Heart left ventricle (tissue), 16 donors: Measurements from ENCODE around the gene DHX32. TPM values are rescaled to one million over a fixed set of nuclear protein-coding genes. Genes with fewer than 3 reads are reported as not detected.

ENCODE experiments used
- ATAC-seq, 4 donors: fragments of 200-7000 bp; cut with Tn5 transposase; one replicate each; pipeline ENCODE4 v1.9.1; 2020 to 2022; ENCODE audit warnings: moderate library complexity in 4 of 4, mild to moderate bottlenecking in 3 of 4, moderate number of reproducible peaks in 1 of 4
- DNase-seq, 5 donors: peaks; one replicate each; pipeline ENCODE4 v3.0.0-alpha.2; 2020
- H3K27ac ChIP-seq, 12 donors: fragments of 200-600 bp; sonication (generic) in 4 of 12; one replicate each; pipeline versions ENCODE4 v1.5.0 to v1.8.0; 2016 to 2022; ENCODE audit warnings: mild to moderate bottlenecking in 2 of 12
- H3K27me3 ChIP-seq, 9 donors: fragments of 200-600 bp; sonication (generic) in 2 of 9; one replicate each; pipeline versions ENCODE4 v1.5.1 to v1.8.0; 2016 to 2022; ENCODE audit warnings: mild to moderate bottlenecking in 3 of 9
- H3K36me3 ChIP-seq, 9 donors: fragments of 200-600 bp; sonication (generic) in 2 of 9; one replicate each; pipeline versions ENCODE4 v1.5.0 to v1.8.0; 2018 to 2022; ENCODE audit warnings: mild to moderate bottlenecking in 2 of 9
- H3K4me1 ChIP-seq, 12 donors: fragments of 200-600 bp; sonication (generic) in 4 of 12; one replicate each; pipeline versions ENCODE4 v1.5.0 to v1.8.0; 2016 to 2022; ENCODE audit warnings: mild to moderate bottlenecking in 3 of 12
- H3K4me3 ChIP-seq, 12 donors: fragments of 200-600 bp; sonication (generic) in 4 of 12; one replicate each; pipeline versions ENCODE4 v1.5.0 to v1.8.0; 2017 to 2022; ENCODE audit warnings: mild to moderate bottlenecking in 9 of 12, moderate library complexity in 4 of 12
- H3K9me3 ChIP-seq, 12 donors: fragments of 200-600 bp; sonication (generic) in 4 of 12; one replicate each; pipeline versions ENCODE4 v1.5.0 to v1.8.0; 2016 to 2022; ENCODE audit warnings: mild to moderate bottlenecking in 1 of 12
- CTCF ChIP-seq, 12 donors: fragments of 200-600 bp; sonication (generic) in 4 of 12; IDR thresholded peaks; one replicate each; pipeline versions ENCODE4 v1.5.0 to v1.8.0; 2018 to 2022; ENCODE audit warnings: antibody characterized with exemption in 12 of 12, mild to moderate bottlenecking in 5 of 12
- POLR2A ChIP-seq, 2 donors: fragments of 450-650 bp; IDR thresholded peaks; one replicate each; pipeline ENCODE4 v1.6.1; 2017; ENCODE audit warnings: antibody characterized with exemption in 2 of 2, mild to moderate bottlenecking in 2 of 2, moderate library complexity in 2 of 2
- WGBS, 4 donors: extraction: QIAGEN DNeasy Blood & Tissue Kit in 2 of 4; methylation state at CpG; one replicate each; pipeline versions ENCODE4 v1.1.5 to v1.1.7; 2013 to 2018; 5-methylcytosine and 5-hydroxymethylcytosine counted together
- intact Hi-C, 10 donors: fragments of 100-400 bp; cut with DNase I; formaldehyde crosslinking; loops; one replicate each; pipeline versions ENCODE4 v1.11.1 to v1.14.2; 2022
- polyA plus RNA-seq, 2 donors: library from polyadenylated mRNA; stranded (reverse); fragments of 200-250 nt; gene quantifications; one replicate each; pipeline ENCODE4 v1.2.3, GENCODE V29; 2013
- total RNA-seq, 9 donors: library from RNA; depleted of rRNA in 2 of 9; stranded (reverse); fragments of >200 nt in 2 of 9; fragmentation: NEBNext Ultra II Directional in 3 of 9; extraction: Animal tissue kit (Norgen Biotek cat#: 25700) in 3 of 9; gene quantifications; one replicate each; pipeline versions ENCODE4 v1.1.0 to v1.2.4, GENCODE V29; 2016 to 2023
- donor health status: ischemic (EF 13 %, LVEDD 7.1; RV severe dilation, severe dysfunction).
- donor health status: healthy with polysubstance abuse.
- donor health status: DM: no; HTN: yes; CAD: no.
- donor health status: DM: no; HTN: no; CAD: no.
- donor health status: ischemic (EF 25% LVEDD 6.9; RV normal size, moderate dysfunction).
- donor health status: ischemic (EF 25% LVEDD 5.7; RV mildly dilated, moderate dysfunction).
- donor health status: healthy.
- donor health status: DM: yes; HTN: yes; CAD: no.
- donor health status: ischemic (EF 35%, LVEDD 5.7; RV mildly dilated, moderate dysfunction).
- donor health status: nonischemic (EF 11% LVEDD 7.7; RV severe dilation, severe dysfunction).
- donor health status: DM: yes; HTN: yes; CAD: no.
- donor health status: PGD.
- donor health status: ischemic (EF 29% LVEDD 5.4; RV normal size, mild dysfunction).
- donor health status: nonischemic (EF 23%, LVEDD 6.1; RV moderate dilation, normal function).

DHX32 gene
- total and polyA plus RNA-seq, 11 donors: 24.6 to 60.7 (median 37.9) TPM

- DNase-seq (no peak), ATAC-seq (no peak)
- Histone ChIP-seq H3K4me3 (no peak overlapping the region), H3K36me3 (peaks cover 0 to 86% (median 78%) of the 10 kb centered on the region in 9 donors), H3K9me3 (no peaks in the 10 kb centered on the region), H3K4me1 (no peaks in the 10 kb centered on the region), H3K27ac (no peak overlapping the region), H3K27me3 (no peaks in the 10 kb centered on the region)
- intact Hi-C loops: loop anchor here in 2 of 10 donors (1.0 to 10.0 kb wide), 2 partner anchors 27 to 828 kb away; partner anchors contain the start of gene MMP21 (in 1 of the 2)
- WGBS, 4 donors: 93 to 99% (median 96%) methylated on average over 7 of the region's 7 CpGs
- no peak for TF ChIP-seq POLR2A (IDR thresholded peaks at IDR 0.05)
- no peak for TF ChIP-seq CTCF (IDR thresholded peaks at IDR 0.05)
These were observed 78.4 kb downstream of the DHX32 start for GRCh38 chr10:125802739-125803138.

- no peaks in the 10 kb centered on the region for H3K9me3 ChIP-seq
- no peak for TF ChIP-seq CTCF (IDR thresholded peaks at IDR 0.05)
- TF ChIP-seq POLR2A (IDR thresholded peaks at IDR 0.05): no peak
- peaks cover 0 to 86% (median 78%) of the 10 kb centered on the region in 9 donors for H3K36me3 ChIP-seq
- intact Hi-C loops: loop anchor here in 1 of 10 donors (10.0 kb wide), 1 partner anchor 827 kb away; no protein-coding TSS in a partner anchor
- H3K27ac ChIP-seq: no peak overlapping the region
- ATAC-seq (no peak), DNase-seq (no peak)
- WGBS, 4 donors: 77 to 88% (median 81%) methylated on average over 4 to 5 of the region's 5 CpGs
- no peak overlapping the region for H3K4me3 ChIP-seq
- H3K4me1 ChIP-seq: no peaks in the 10 kb centered on the region
- H3K27me3 ChIP-seq: no peaks in the 10 kb centered on the region
These were observed 79.0 kb downstream of the DHX32 start for GRCh38 chr10:125802131-125802530.

GRCh38 chr10:125801574-125801973 is 79.5 kb downstream of the DHX32 start:
- Histone ChIP-seq H3K27ac (no peak overlapping the region), H3K27me3 (no peaks in the 10 kb centered on the region), H3K4me3 (no peak overlapping the region), H3K9me3 (no peaks in the 10 kb centered on the region), H3K4me1 (no peaks in the 10 kb centered on the region), H3K36me3 (peaks cover 0 to 86% (median 77%) of the 10 kb centered on the region in 9 donors)
- 90 to 100% (median 96%) methylated on average over 1 of the region's 1 CpG for WGBS, 4 donors
- TF ChIP-seq POLR2A (IDR thresholded peaks at IDR 0.05) (no peak), CTCF (IDR thresholded peaks at IDR 0.05) (no peak)
- no peak for DNase-seq
- no peak for ATAC-seq
- intact Hi-C loops: loop anchor here in 1 of 10 donors (10.0 kb wide), 1 partner anchor 827 kb away; no protein-coding TSS in a partner anchor

- H3K9me3 ChIP-seq: no peaks in the 10 kb centered on the region
- no peaks in the 10 kb centered on the region for H3K27me3 ChIP-seq
- DNase-seq (no peak), ATAC-seq (no peak)
- 78 to 83% (median 82%) methylated on average over 8 of the region's 8 CpGs for WGBS, 4 donors
- no peak for TF ChIP-seq POLR2A (IDR thresholded peaks at IDR 0.05)
- TF ChIP-seq CTCF (IDR thresholded peaks at IDR 0.05): no peak
- peaks cover 0 to 86% (median 66%) of the 10 kb centered on the region in 9 donors for H3K36me3 ChIP-seq
- no peak overlapping the region for H3K4me3 ChIP-seq
- intact Hi-C loops: loop anchor here in 1 of 10 donors (10.0 kb wide), 1 partner anchor 825 kb away; no protein-coding TSS in a partner anchor
- H3K27ac ChIP-seq: no peak overlapping the region
- H3K4me1 ChIP-seq: peaks cover 0 to 10% (median 1%) of the 10 kb centered on the region in 12 donors
These were observed 81.5 kb downstream of the DHX32 start for GRCh38 chr10:125799451-125800182.
